Right lobe of liver (tissue), 6 donors: ENCODE results near the gene ZNF341. TPM values are rescaled to one million over a fixed set of nuclear protein-coding genes. Genes with fewer than 3 reads are reported as not detected.

Experiments
- ATAC-seq, 4 donors: fragments of 200-7000 bp; cut with Tn5 transposase; one replicate each; pipeline ENCODE4 v1.9.1; 2020; ENCODE audit warnings: mild to moderate bottlenecking in 4 of 4, moderate library complexity in 4 of 4
- DNase-seq, 3 donors: peaks; one replicate each; pipeline ENCODE4 v3.0.0-alpha.2; 2020
- H3K27ac ChIP-seq, 3 donors: fragments of 200-600 bp; one replicate each; pipeline ENCODE4 v1.8.0; 2022
- H3K27me3 ChIP-seq, 2 donors: fragments of 200-600 bp; one replicate each; pipeline ENCODE4 v1.8.0; 2022
- H3K36me3 ChIP-seq, 4 donors: fragments of 200-600 bp; sonication (generic) in 1 of 4; one replicate each; pipeline versions ENCODE4 v1.5.1 to v1.8.0; 2017 to 2022; ENCODE audit warnings: control low read depth in 1 of 4
- H3K4me1 ChIP-seq, 4 donors: fragments of 200-600 bp; sonication (generic) in 1 of 4; one replicate each; pipeline versions ENCODE4 v1.5.1 to v1.8.0; 2017 to 2022; ENCODE audit warnings: control low read depth in 1 of 4
- H3K4me3 ChIP-seq, 3 donors: fragments of 200-600 bp; one replicate each; pipeline ENCODE4 v1.8.0; 2022
- H3K9me3 ChIP-seq, 4 donors: fragments of 200-600 bp; sonication (generic) in 1 of 4; one replicate each; pipeline versions ENCODE4 v1.5.1 to v1.8.0; 2017 to 2022; ENCODE audit warnings: control low read depth in 1 of 4
- CTCF ChIP-seq, 4 donors: fragments of 200-600 bp in 3 of 4; fragments of 450-650 bp in 1 of 4; IDR thresholded peaks; one replicate each; pipeline versions ENCODE4 v1.5.1 to v1.8.0; 2016 to 2022; ENCODE audit warnings: antibody characterized with exemption in 4 of 4, mild to moderate bottlenecking in 2 of 4
- POLR2A ChIP-seq: fragments of 450-650 bp; IDR thresholded peaks from one replicate; pipeline ENCODE4 v1.6.1; 2017; ENCODE audit warnings: antibody characterized with exemption, mild to moderate bottlenecking
- WGBS: methylation state at CpG from one replicate; pipeline ENCODE4 v1.1.6; 2018; ENCODE audit warnings: low coverage, low lambda C conversion rate; ENCODE audit not compliant: insufficient coverage; ENCODE audit errors: missing lambda C conversion rate; 5-methylcytosine and 5-hydroxymethylcytosine counted together
- intact Hi-C, 2 donors: fragments of 100-400 bp; cut with DNase I; formaldehyde crosslinking; loops; one replicate each; pipeline versions ENCODE4 v1.11.2 to v1.14.1; 2022
- total RNA-seq, 6 experiments: library from RNA; depleted of rRNA in 2 of 6; stranded (reverse); fragments of >200 nt in 2 of 6; fragmentation: NEBNext Ultra II Directional in 3 of 6; extraction: Animal tissue kit (Norgen Biotek cat#: 25700) in 3 of 6; gene quantifications; one replicate each; pipeline versions ENCODE4 v1.1.0 to v1.2.4, GENCODE V29; 2016 to 2023
- donor health status: DM: no; HTN: yes; CAD: no.
- donor health status: DM: no; HTN: no; CAD: no.
- donor health status: DM: no; HTN: no; CAD: no.
- donor health status: DM: no; HTN: yes; CAD: no.
- donor health status: DM: no; HTN: yes; CAD: no.

The ZNF341 gene
- total RNA-seq, 6 experiments from 2014 or later: 0.99 to 2.0 (median 1.6) TPM

DNA sequence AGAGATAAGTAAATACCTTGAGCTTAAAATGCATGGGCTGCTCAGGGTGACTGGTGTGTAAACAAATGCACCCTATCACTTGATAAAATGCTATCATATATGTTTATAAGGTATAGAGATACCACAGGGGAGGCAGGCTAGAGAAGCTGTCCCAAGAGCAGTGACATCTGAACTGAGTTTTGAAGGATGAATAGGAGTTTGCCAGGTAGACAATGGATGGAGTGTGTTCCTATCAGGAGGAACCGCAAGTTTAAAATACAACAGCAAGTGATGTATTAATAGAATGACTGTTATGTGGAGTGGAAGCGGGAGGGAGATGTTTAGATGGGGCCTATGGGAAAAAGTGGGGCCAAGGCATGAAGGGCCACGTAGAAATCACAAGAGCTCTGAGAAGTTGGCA is 40.6 kb downstream of the ZNF341 start:
- H3K36me3 ChIP-seq: no peaks in the 10 kb centered on the region
- no CpG with 5 or more reads among the region's 3 CpGs for WGBS
- H3K4me1 ChIP-seq: no peaks in the 10 kb centered on the region
- H3K27ac ChIP-seq: no peak overlapping the region
- TF ChIP-seq CTCF (IDR thresholded peaks at IDR 0.05) (no peak), POLR2A (no peak)
- DNase-seq: no peak
- intact Hi-C loops: no loop called here
- H3K9me3 ChIP-seq: no peaks in the 10 kb centered on the region
- no peaks in the 10 kb centered on the region for H3K27me3 ChIP-seq
- no peak for ATAC-seq
- no peak overlapping the region for H3K4me3 ChIP-seq

- 93% methylated on average over 2 of the region's 2 CpGs for WGBS
- no peak overlapping the region for H3K27ac ChIP-seq
- H3K9me3 ChIP-seq: no peaks in the 10 kb centered on the region
- no peak overlapping the region for H3K4me3 ChIP-seq
- H3K4me1 ChIP-seq: no peaks in the 10 kb centered on the region
- H3K36me3 ChIP-seq: no peaks in the 10 kb centered on the region
- TF ChIP-seq CTCF (IDR thresholded peaks at IDR 0.05): no peak
- no peak for TF ChIP-seq POLR2A
- no peak for DNase-seq
- H3K27me3 ChIP-seq: no peaks in the 10 kb centered on the region
- intact Hi-C loops: no loop called here
- ATAC-seq: no peak
These were observed 41.8 kb downstream of the ZNF341 start for GRCh38 chr20:33773412-33774089.

DNA sequence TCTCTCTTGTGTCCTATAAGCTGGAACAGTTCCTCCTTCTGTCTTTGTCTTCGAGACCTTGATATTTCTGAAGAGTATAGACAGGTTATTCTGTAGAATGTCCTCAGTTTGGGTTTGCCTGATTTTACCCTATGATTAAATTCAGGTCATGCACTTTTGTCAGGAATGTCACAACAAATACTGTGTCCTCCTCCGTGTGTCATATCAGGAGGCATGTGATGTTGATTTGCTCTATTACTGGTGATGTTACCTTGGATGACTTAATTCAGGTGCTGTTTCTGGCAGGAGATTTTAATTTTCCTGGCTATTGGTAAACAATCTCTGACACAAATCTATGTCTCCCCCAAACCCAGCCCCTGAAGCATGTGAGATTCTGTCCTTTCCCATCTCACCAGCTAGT is 46.0 kb downstream of the ZNF341 start:
- no peak for DNase-seq
- Histone ChIP-seq H3K27ac (no peak overlapping the region), H3K9me3 (no peaks in the 10 kb centered on the region), H3K27me3 (no peaks in the 10 kb centered on the region), H3K4me3 (no peak overlapping the region), H3K4me1 (no peaks in the 10 kb centered on the region), H3K36me3 (no peaks in the 10 kb centered on the region)
- no peak for TF ChIP-seq CTCF (IDR thresholded peaks at IDR 0.05)
- TF ChIP-seq POLR2A: no peak
- ATAC-seq: peak in 1 of 4 donors; percentile 72
- WGBS: 73% methylated on average over 2 of the region's 2 CpGs
- intact Hi-C loops: no loop called here

GRCh38 chr20:33781133-33781532 is 49.3 kb downstream of the ZNF341 start:
- DNase-seq (no peak), ATAC-seq (no peak)
- Histone ChIP-seq H3K27me3 (no peaks in the 10 kb centered on the region), H3K4me1 (no peaks in the 10 kb centered on the region), H3K36me3 (no peaks in the 10 kb centered on the region), H3K9me3 (no peaks in the 10 kb centered on the region), H3K27ac (no peak overlapping the region), H3K4me3 (no peak overlapping the region)
- 100% methylated on average over 3 of the region's 4 CpGs for WGBS
- no peak for TF ChIP-seq POLR2A
- TF ChIP-seq CTCF (IDR thresholded peaks at IDR 0.05): no peak
- intact Hi-C loops: no loop called here
